GM08714 (cell line): Measurements from ENCODE around the gene LRRC7.

Source experiments
- H3K4me3 ChIP-seq: fragments of 200-500 bp; sonication (Bioruptor generic); 2 replicates; pipeline ENCODE4 v1.5.1; 2014; ENCODE audit warnings: mild to moderate bottlenecking, low read length, inconsistent platforms
- ZNF274 ChIP-seq: IDR thresholded peaks from 2 replicates; pipeline ENCODE4 v1.6.1; 2012; ENCODE audit warnings: mild to moderate bottlenecking, low read depth, low read length

LRRC7 gene

GRCh38 chr1:69993810-69994209 lies 426.1 kb downstream of the LRRC7 start:
- no peak for TF ChIP-seq ZNF274
- H3K4me3 ChIP-seq, result no peak overlapping the region

GRCh38 chr1:69994241-69994640 lies 426.5 kb downstream of the LRRC7 start:
- no peak for TF ChIP-seq ZNF274
- H3K4me3 ChIP-seq, result no peak overlapping the region

- no peak overlapping the region for H3K4me3 ChIP-seq
- no peak for TF ChIP-seq ZNF274
Observed at GRCh38 chr1:69998847-69999246, 431.1 kb downstream of the LRRC7 start.

- TF ChIP-seq ZNF274, result no peak
- no peak overlapping the region for H3K4me3 ChIP-seq
Observed at GRCh38 chr1:70003211-70003908, 435.6 kb downstream of the LRRC7 start.

GRCh38 chr1:70005386-70006034 lies 437.8 kb downstream of the LRRC7 start:
- TF ChIP-seq ZNF274, result no peak

GRCh38 chr1:70008660-70009059 lies 440.9 kb downstream of the LRRC7 start:
- no peak overlapping the region for H3K4me3 ChIP-seq
- TF ChIP-seq ZNF274, result no peak

More at GRCh38 chr1:70005386-70006034, 437.8 kb downstream of the LRRC7 start:
- no peak overlapping the region for H3K4me3 ChIP-seq

- no peak overlapping the region for H3K4me3 ChIP-seq
- no peak for TF ChIP-seq ZNF274
Observed at GRCh38 chr1:70017770-70018169, 450.0 kb downstream of the LRRC7 start.

GRCh38 chr1:70024272-70024671 lies 456.6 kb downstream of the LRRC7 start:
- H3K4me3 ChIP-seq, result no peak overlapping the region
- TF ChIP-seq ZNF274, result no peak

- H3K4me3 ChIP-seq, result no peak overlapping the region
- no peak for TF ChIP-seq ZNF274
Observed at GRCh38 chr1:70025052-70025451, 457.3 kb downstream of the LRRC7 start.

- TF ChIP-seq ZNF274, result no peak
Observed at GRCh38 chr1:70025846-70026245, 458.1 kb downstream of the LRRC7 start.

GRCh38 chr1:70033266-70033873 lies 465.6 kb downstream of the LRRC7 start:
- TF ChIP-seq ZNF274, result no peak
- H3K4me3 ChIP-seq, result no peak overlapping the region

More at GRCh38 chr1:70025846-70026245, 458.1 kb downstream of the LRRC7 start:
- H3K4me3 ChIP-seq, result no peak overlapping the region

GRCh38 chr1:70033936-70034335 lies 466.2 kb downstream of the LRRC7 start:
- H3K4me3 ChIP-seq, result no peak overlapping the region
- TF ChIP-seq ZNF274, result no peak

- no peak overlapping the region for H3K4me3 ChIP-seq
- no peak for TF ChIP-seq ZNF274
Observed at GRCh38 chr1:70034403-70034802, 466.7 kb downstream of the LRRC7 start.

GRCh38 chr1:70038025-70038424 lies 470.3 kb downstream of the LRRC7 start:
- no peak overlapping the region for H3K4me3 ChIP-seq
- TF ChIP-seq ZNF274, result no peak

- TF ChIP-seq ZNF274, result no peak
- no peak overlapping the region for H3K4me3 ChIP-seq
Observed at GRCh38 chr1:70039485-70039884, 471.8 kb downstream of the LRRC7 start.
